ENCODE results near the gene ZNF804A. TPM values are rescaled to one million over a fixed set of nuclear protein-coding genes. Genes with fewer than 3 reads are reported as not detected.
"Not testable (repeated sequence)": the region's sequence is repeated elsewhere in the genome, so short reads cannot be mapped to it uniquely, and the experiment has no call there.

The ZNF804A gene
- total RNA-seq, 1 donor from 2014 or later: 2.7 TPM

- H3K9me3 Mint-ChIP-seq: no peaks in the 10 kb centered on the region
- TF ChIP-seq CTCF (IDR thresholded peaks at IDR 0.05; ENCODE audit: unreplicated experiment): no peak
- H3K36me3 Mint-ChIP-seq: no peaks in the 10 kb centered on the region
- no peak overlapping the region for H3K27ac Mint-ChIP-seq
- H3K4me3 Mint-ChIP-seq: no peak overlapping the region
- DNase-seq (ENCODE audit: low spot score in 2 of 2, unreplicated experiment in 2 of 2): no peak
- H3K4me1 Mint-ChIP-seq: peaks cover 5% of the 10 kb centered on the region
- H3K27me3 Mint-ChIP-seq (ENCODE audit: low read depth): no peaks in the 10 kb centered on the region
These were observed 136.0 kb downstream of the ZNF804A start for GRCh38 chr2:184734338-184734737.

- Mint-ChIP-seq H3K36me3 (no peaks in the 10 kb centered on the region), H3K27me3 (ENCODE audit: low read depth) (no peaks in the 10 kb centered on the region), H3K4me1 (peaks cover 5% of the 10 kb centered on the region), H3K4me3 (no peak overlapping the region), H3K27ac (no peak overlapping the region), H3K9me3 (no peaks in the 10 kb centered on the region)
- DNase-seq (ENCODE audit: low spot score in 2 of 2, unreplicated experiment in 2 of 2): no peak
- no peak for TF ChIP-seq CTCF (IDR thresholded peaks at IDR 0.05; ENCODE audit: unreplicated experiment)
These were observed 137.3 kb downstream of the ZNF804A start for GRCh38 chr2:184735611-184736010.

GRCh38 chr2:184743096-184743495, 144.8 kb downstream of the ZNF804A start:
- Mint-ChIP-seq H3K4me3 (no peak overlapping the region), H3K9me3 (peaks cover 4% of the 10 kb centered on the region), H3K27me3 (ENCODE audit: low read depth) (no peaks in the 10 kb centered on the region), H3K27ac (no peak overlapping the region), H3K36me3 (no peaks in the 10 kb centered on the region), H3K4me1 (peaks cover 2% of the 10 kb centered on the region)
- no peak for DNase-seq (ENCODE audit: low spot score in 2 of 2, unreplicated experiment in 2 of 2)
- no peak for TF ChIP-seq CTCF (IDR thresholded peaks at IDR 0.05; ENCODE audit: unreplicated experiment)

GRCh38 chr2:184756161-184756560, 157.8 kb downstream of the ZNF804A start:
- no peaks in the 10 kb centered on the region for H3K36me3 Mint-ChIP-seq
- H3K27me3 Mint-ChIP-seq (ENCODE audit: low read depth): no peaks in the 10 kb centered on the region
- DNase-seq (ENCODE audit: low spot score in 2 of 2, unreplicated experiment in 2 of 2): no peak
- H3K4me3 Mint-ChIP-seq: no peak overlapping the region
- no peaks in the 10 kb centered on the region for H3K9me3 Mint-ChIP-seq
- H3K4me1 Mint-ChIP-seq: peaks cover 11% of the 10 kb centered on the region
- TF ChIP-seq CTCF (IDR thresholded peaks at IDR 0.05; ENCODE audit: unreplicated experiment): no peak
- no peak overlapping the region for H3K27ac Mint-ChIP-seq

GRCh38 chr2:184756885-184757284, 158.6 kb downstream of the ZNF804A start:
- no peaks in the 10 kb centered on the region for H3K36me3 Mint-ChIP-seq
- DNase-seq (ENCODE audit: low spot score in 2 of 2, unreplicated experiment in 2 of 2): no peak
- H3K9me3 Mint-ChIP-seq: no peaks in the 10 kb centered on the region
- H3K27ac Mint-ChIP-seq: peak overlapping the region; percentile 40
- no peaks in the 10 kb centered on the region for H3K27me3 Mint-ChIP-seq (ENCODE audit: low read depth)
- H3K4me1 Mint-ChIP-seq: peaks cover 11% of the 10 kb centered on the region
- no peak overlapping the region for H3K4me3 Mint-ChIP-seq
- no peak for TF ChIP-seq CTCF (IDR thresholded peaks at IDR 0.05; ENCODE audit: unreplicated experiment)

GRCh38 chr2:184759557-184760255, 161.4 kb downstream of the ZNF804A start:
- not testable (repeated sequence) for H3K9me3 Mint-ChIP-seq; DNase-seq (ENCODE audit: low spot score in 2 of 2, unreplicated experiment in 2 of 2); H3K36me3 Mint-ChIP-seq; H3K27ac Mint-ChIP-seq; H3K27me3 Mint-ChIP-seq (ENCODE audit: low read depth); H3K4me3 Mint-ChIP-seq
- H3K4me1 Mint-ChIP-seq: peaks cover 11% of the 10 kb centered on the region

All from mesothelial cell of epicardium (in vitro differentiated cells).